ENCODE results near the gene FAM174C.
A peak's percentile ranks its signal among the peaks of the same experiment; 100 is the strongest.

FAM174C gene

DNA sequence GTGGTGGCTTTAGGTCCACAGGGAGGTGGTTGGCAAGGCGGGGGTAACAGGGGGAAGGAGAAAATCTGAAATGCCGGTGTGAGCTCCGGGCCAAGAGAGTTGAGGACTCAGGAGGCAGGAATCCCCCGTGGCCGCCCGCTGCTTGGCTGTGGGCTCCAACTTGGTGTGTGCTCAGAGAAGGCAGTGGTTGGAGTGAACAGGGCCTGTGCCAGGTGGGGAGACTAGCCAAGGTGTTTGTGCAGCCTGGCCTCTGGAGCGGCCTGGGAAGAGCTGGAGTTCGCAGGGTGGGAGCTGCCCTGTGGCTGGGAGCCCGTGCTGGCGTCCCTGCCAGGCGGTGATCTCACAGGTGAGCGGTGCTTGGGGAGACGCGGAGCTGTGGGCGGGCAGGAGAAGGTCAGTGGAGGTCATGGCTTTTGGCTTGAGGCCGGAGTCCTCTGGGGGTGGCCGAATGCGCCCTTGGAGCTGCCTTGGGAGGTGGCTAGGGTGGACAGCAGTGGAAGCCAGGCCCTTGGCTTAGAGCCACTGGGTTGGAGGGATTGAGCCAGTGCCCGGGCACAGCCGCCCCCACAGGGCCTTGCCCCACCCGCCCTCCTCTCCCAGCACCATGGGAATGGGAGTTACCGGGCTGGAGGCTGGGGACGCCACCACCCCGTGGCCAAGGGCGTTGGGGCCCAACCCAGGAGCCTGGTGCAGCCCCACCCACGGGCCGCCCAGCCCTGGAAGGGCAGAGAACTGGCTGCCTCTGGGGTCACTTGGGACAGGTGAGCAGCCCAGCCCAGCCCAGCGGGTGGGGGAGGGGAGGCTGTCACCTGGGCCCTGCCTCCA lies 13.3 kb upstream of the FAM174C start:
- peak; percentile 53 for DNase-seq (ENCODE audit: low spot score)

DNA sequence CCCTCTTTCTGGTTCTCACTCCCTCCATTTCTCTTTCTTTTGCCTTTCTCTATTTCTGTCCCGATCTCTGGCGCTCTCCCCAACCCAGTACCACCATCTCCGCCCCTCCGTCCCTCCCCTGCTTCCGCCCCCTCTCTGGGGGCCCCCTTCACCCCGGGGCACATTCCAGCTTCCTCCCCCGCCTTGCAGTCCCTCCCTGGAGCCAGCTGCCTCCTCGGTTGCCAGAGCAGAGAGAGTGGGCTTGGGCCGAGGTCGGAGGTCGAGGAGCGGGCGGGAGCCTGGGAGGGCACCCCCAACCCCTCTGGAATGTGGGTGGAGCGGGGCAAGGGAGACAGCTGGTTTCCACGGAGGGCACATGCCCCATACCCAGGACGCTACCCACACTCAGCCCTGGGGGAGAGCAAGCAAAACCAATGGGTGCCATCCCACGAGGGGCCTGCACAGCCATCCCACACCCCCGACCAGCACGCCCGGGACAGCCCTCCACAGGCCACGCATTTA lies 12.7 kb upstream of the FAM174C start:
- no peak for DNase-seq (ENCODE audit: low spot score)

DNA sequence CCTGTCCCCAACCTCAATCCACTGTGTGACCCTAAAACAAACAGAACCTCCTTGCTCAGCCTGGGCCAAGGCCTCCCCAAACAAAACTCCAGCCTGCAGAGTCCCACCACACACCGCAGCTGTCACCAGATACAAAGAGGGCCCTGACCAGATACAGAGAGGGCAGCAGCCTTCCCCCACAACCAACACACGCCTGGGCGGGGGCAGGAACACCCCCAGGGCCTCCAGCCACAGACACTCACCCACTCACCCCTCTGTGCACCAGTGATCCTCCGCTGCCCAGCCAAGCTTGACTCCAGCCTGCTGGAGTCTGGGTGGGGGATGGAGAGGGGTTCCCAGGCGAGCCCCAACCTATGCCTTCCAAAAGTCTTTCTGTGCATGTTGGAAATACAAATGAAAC lies 12.1 kb upstream of the FAM174C start:
- DNase-seq (ENCODE audit: low spot score): no peak

DNA sequence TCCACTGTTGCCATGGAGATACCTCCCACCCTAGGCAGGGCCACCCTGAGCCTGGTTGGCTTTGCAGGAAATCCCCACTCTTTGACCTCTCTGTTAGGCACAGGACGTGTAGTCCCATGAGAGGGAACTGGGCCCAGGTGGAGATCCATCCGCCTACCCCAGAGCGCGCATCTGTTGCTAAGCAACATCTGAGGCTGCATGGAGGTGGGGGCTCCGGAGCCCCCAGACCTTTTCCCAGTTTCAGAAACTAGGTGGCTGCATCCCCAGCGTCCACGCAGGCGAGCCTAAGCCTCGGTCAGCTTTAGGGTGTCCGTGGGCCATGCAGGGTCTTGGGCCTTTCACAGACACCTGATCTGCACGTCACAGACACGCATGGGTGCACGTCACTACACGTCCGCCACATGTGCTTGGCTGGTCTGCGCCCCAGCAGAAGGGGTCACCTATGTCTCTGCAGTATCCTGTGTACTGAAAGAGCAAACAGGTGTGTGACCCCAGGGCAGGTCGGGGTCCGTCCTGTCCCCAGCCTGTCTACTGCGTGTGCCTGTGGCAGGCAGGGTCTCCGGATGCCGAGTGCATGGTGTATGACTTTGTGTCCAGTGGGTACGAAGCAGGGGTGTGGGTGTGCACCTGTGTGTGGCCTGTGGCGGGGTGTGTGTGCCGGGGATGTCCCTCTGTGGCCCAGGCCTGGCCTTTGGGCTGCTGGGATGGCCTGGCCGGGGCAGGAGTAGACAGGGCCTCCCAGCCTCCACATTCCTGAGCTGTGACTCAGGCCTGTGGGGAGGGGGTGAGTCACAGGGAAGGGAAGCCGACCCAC lies 10.3 kb upstream of the FAM174C start:
- no peak for DNase-seq (ENCODE audit: low spot score)

DNA sequence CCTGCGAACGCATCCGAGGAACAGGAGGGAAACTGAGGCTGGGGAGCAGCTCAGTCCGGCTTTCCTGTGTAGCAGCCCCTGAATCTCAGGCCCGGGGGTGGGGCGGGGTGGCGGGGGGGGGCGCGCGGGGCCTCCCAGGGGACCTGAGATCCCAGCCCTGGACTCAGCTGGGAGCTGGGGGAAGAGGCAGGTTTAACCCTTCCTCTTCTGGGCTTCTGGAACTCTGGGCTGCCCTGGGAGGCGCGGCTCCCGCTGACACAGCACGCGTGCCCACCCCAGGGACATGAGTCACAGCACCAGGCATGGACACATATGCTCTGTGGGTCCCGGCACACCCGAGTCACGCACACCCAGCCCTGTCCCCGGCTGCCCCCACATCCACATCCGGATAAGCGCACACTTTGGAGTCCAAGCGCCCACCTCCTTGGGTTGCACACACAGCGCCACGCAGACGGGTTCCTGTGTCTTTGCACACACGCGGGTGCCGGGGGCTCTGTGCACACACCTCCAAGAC lies 9.7 kb upstream of the FAM174C start:
- DNase-seq (ENCODE audit: low spot score): no peak

DNA sequence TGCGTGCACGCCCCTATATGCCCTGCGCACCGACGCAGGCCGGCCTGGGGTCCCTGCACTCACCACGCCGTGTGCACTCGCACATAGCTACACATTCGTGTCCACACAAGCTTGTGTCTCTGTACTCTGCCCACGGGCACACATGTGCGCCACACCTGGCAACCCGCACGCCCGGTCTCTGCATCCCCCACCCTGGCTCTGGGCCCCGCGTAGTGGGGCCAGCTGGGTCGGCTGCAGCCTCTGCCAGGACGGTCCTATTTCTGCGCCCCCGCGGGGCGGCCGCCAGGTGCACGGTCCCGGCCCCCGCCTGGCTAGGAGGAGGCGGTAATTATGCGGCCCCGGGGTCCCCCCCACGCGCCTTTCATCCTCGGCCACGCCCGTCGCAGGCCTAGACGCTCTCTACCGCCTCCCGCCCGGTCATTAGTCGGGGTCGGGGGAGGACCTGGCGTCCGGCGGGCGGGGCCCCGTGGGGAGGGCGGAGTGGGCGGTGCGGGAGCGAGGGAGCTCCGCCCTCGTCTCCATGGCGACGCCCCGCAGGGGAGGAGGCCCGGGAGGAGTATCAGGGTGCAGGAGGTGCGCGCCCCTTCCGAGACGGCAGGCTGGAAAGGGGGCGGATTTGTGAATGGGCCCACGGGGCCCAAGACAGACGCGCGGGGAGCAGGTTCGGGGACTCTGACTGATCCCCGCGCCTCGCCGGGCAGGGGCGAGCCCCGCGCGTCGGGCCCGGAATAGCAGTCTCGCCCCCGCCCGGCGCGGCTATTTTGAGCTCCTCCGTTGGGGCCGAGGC lies 9.0 kb upstream of the FAM174C start:
- DNase-seq (ENCODE audit: low spot score): peak; percentile 82

DNA sequence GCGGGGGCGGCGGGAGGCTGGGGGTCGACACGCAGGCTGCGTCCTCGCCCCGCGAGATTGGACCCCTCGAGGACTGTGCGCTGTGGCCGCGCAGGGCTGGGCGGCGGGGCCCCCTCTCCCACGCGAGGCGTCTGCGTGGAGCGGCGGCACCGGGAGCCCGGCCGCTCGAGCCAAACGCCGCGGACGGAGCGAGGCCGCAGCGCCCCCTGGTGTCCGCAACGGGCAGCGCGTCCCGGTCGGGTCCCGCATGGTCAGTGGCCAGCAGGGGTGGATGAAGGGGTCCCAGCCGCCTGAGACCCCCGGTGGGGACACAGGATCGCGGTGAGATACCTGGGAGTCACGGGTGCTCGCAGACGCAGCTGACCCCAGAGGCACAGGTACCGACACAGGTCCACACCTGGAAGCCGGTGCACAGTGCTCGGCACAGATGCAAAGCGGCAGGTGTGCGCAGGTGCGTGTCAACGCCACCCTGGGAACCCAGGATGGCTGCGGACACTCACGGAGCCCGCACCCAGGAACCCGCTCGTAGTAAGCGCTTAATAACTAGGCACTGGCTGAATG lies 8.3 kb upstream of the FAM174C start:
- DNase-seq (ENCODE audit: low spot score): no peak

DNA sequence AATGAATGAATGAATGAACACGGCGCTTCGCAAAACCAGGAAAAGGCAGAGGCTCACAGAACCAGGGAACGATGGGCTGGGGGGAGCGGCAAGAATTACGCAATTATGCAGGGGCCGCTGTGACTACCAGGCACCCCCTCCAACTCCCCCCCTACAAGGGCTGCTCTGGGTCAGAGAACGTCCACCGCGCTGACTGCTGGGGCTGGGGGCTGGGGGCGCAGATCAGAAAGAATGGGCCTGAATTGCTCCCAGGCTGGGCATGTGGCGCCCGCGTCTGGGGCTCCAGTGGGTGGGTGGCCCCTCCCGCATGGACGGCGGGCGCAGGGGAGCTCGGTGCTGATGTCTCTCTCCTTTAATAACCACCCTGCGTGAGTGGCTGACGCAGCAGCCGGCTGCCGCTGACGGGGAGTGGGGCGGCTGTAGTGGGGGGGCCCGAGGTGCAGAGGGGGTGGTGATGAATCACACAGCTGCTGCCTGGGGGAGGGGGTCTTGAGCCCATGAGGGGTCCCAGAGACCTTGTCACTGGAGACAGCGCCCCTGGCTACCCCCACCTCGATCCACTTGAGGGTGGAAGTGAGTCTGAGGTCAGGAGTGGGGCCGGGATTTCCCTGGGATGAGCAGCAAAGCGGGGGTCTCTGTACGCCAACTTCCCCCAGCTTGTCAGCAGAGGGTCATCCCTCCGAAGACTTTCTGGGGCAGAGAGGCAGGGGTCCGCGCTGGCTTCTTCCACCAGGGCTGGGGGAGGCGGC lies 7.7 kb upstream of the FAM174C start:
- DNase-seq (ENCODE audit: low spot score): no peak

DNA sequence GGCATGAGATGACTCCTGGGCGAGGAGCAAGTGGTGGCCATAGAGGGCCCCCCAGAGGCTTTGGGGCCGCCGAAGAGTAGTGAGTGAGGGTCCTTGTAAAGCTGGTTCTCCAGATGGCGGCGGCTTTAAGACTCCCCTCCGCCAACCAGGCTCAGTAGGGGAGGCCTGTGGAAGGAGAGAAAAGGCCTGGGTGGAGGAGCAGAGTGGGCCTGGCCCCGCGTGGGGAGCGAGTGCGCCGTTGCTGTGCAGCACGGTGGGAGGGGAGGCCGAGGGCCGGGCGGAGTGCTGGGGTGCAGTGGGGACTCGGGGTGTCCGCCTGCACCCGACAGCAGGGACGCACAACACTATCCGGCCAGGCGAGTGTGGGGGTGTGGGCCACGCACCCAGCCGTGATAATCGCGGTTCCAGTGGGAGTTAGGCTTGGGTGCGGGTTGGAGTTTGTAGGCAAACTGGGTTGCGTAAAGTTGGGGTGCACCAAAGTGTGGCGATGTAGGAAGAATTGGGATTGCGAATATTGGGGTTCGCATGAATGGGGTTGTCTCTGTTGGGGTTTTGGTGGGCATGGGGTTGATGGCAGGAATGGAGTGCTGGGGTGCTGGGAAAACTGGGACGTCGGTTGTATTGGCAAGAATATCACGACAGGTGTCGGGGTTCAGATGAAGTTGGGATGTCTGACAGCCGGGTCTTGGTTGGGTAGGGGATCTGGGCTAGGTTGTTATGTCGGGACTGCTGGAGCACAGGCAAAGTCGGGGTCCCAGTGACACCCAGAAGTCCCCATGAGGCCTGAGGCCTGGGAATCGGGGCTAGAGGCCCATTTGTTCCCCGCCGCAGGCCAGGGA lies 6.9 kb upstream of the FAM174C start:
- DNase-seq (ENCODE audit: low spot score): no peak

DNA sequence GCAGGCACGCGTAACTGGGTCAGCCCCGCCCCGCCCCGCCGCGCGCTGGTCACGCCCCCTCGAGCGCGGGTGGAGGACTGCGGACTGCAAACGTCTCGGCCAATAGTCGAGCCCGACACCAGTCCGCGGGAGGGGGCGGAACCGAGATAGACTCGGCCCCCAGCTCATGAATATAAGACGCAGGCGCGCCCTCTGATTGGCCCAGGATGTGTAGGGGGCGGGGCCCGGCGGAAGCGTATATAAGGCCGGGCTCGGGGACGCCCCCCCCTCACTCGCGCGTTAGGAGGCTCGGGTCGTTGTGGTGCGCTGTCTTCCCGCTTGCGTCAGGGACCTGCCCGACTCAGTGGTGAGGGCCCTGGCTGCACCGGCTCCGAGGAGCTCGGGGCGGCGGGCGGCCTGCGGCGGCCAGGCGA lies 6.3 kb upstream of the FAM174C start, which contains the start of gene CIRBP:
Gene CIRBP, plus strand, starts transcription at position 268 of the 413 bp plus-strand sequence. CDS start 1,602 bp downstream, outside the sequence.
- DNase-seq (ENCODE audit: low spot score): peak; percentile 100

DNA sequence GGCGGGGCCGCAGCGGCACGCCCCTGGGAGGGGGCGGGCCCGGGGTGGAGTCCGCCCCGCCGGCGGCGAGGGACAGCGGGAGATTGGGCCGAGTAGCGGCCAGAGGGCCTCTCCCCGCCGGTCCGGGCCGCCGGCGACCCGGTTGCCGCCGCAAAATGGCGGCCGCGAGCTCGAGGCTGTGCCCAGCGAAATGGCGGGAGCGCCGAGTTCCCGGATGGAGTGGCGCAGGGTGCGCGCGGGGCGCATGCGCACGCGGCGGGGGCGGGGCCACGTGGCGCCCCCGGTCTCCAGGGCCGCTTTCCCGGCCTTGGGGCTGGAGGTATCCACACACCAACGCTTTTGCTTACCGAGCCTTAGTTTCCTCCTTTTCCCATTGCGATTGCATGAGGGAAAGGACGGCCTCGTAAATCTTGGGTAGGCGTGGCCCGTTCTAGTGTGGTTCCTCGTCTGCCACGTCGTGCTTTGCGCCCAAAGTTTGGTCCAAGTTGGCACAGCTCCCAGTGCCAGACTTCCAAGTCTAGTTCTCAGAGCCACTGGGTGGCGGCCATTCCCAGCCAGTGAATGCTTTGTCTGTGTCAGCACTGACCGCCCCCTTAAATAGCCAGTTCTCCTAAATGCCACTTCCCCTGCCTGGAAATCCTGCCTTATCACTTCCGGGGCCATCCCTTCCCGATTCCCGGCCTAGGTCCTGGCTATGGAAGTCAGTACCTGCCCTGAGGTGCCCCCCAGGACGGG lies 5.7 kb upstream of the FAM174C start:
- peak; percentile 86 for DNase-seq (ENCODE audit: low spot score)

DNA sequence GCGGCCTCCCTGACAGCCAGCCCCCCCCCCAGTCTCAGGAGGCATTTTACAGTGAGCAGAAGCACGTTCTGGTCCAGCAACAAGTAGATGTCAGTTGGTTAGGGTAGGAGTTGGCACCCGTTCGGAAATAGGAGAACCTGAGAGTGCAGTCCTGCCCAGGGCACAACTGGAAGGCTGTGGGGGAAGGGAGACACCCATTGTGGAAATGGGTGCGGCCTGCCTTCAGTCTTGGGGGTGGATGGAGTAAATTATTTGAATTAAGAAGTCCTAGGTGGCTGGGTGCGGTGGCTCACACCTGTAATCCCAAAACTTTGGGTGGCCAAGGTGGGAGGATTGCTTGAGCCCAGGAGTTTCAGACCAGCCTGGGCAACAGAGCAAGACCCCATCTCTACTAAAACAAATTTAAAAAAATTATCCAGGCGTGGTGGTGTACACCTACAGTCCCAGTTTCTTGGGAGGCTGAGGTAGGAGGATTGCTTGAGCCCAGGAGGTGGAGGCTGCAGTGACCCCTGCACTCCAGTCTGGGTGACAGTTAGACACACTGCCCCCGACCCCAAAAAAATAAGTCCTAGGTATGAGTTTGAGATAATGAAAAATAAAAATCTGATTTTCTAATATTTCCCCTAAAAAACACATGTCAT lies 5.0 kb upstream of the FAM174C start:
- no peak for DNase-seq (ENCODE audit: low spot score)

DNA sequence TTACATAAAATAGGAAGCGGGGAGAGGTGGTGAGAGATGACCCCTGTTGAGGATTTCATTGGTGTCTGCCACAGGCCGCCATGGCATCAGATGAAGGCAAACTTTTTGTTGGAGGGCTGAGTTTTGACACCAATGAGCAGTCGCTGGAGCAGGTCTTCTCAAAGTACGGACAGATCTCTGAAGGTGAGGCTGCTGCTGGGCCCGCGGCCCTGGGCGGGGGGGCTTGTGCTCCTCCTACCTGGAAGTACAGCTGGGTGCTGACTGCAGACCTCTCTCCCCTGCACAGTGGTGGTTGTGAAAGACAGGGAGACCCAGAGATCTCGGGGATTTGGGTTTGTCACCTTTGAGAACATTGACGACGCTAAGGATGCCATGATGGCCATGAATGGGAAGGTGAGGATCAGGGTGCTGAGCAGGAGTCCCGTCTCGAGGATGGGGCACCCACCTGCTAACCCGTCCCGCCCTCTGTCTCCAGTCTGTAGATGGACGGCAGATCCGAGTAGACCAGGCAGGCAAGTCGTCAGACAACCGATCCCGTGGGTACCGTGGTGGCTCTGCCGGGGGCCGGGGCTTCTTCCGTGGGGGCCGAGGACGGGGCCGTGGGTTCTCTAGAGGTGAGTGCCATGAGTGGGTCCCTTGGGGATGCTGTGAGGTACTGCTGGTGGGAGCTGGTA lies 4.3 kb upstream of the FAM174C start:
- DNase-seq (ENCODE audit: low spot score): no peak

DNA sequence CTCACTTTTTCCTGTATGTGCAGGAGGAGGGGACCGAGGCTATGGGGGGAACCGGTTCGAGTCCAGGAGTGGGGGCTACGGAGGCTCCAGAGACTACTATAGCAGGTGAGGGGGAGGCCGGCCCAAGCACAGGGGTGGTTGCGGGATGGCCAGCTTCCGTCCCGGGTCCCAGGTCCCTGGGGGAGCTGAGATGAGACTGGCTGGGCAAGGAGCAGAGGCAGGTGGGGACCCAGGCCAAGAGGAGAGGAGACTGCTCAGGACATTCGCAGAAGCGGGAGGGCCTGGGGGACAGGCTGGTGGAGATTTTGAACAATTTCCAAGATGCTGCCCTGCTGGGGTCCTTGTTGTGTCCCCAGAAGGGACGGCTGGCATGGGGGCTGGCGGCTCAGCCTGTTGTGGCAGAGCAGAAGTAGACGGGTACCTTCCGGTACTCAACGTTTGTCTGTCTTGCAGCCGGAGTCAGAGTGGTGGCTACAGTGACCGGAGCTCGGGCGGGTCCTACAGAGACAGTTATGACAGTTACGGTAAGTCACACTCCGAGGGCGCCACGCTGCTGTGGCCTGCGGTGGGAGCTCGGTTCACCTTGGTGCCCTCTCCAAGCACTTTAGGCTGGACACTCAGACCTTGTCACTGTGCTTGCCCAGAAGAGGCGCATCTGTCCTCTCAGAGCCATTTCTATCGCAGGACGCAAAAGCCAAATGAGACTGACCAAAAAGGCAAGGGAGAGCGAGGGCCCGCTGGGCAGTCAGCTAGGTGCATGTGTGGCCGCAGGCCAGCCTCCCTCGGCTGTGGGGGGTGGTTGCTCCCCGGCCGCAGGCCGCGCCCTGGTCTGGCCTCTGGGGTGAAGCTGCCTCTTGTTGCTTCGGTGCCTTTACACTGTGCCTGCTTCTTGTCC lies 3.6 kb upstream of the FAM174C start:
- no peak for DNase-seq (ENCODE audit: low spot score)

DNA sequence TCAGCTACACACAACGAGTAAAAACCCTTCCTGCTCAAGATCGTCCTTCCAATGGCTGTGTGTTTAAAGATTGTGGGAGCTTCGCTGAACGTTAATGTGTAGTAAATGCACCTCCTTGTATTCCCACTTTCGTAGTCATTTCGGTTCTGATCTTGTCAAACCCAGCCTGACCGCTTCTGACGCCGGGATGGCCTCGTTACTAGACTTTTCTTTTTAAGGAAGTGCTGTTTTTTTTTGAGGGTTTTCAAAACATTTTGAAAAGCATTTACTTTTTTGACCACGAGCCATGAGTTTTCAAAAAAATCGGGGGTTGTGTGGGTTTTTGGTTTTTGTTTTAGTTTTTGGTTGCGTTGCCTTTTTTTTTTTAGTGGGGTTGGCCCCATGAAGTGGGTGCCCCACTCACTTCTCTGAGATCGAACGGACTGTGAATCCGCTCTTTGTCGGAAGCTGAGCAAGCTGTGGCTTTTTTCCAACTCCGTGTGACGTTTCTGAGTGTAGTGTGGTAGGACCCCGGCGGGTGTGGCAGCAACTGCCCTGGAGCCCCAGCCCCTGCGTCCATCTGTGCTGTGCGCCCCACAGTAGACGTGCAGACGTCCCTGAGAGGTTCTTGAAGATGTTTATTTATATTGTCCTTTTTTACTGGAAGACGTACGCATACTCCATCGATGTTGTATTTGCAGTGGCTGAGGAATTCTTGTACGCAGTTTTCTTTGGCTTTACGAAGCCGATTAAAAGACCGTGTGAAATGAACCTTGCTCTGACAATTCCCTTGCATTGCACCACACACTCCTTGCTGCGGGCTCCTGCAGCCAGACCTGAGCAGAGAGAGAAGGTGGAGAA lies 2.7 kb upstream of the FAM174C start:
- DNase-seq (ENCODE audit: low spot score): peak; percentile 57

All from Ammon's horn (tissue), 1 donor.